Spleen (tissue), 7 donors: ENCODE measurements around the gene SPTBN5.

Source experiments
- POLR2A ChIP-seq, 3 donors: fragments of 450-650 bp; IDR thresholded peaks; one replicate each; pipeline ENCODE4 v1.5.1; 2017; ENCODE audit warnings: antibody characterized with exemption in 3 of 3, mild to moderate bottlenecking in 1 of 3
- POLR2AphosphoS5 ChIP-seq, 3 donors: sonication (generic); formaldehyde crosslinking; IDR thresholded peaks; one replicate each; pipeline ENCODE4 v1.5.1; 2017; ENCODE audit warnings: antibody characterized with exemption in 3 of 3
- TF ChIP-seq, protein P1 (sequence below), 11 experiments: fragments of 200-600 bp in 7 of 11; fragments of 450-650 bp in 4 of 11; sonication (generic) in 4 of 11; IDR thresholded peaks in 8 of 11; conservative IDR thresholded peaks in 3 of 11; 1 replicate in 7 of 11; 2 replicates in 4 of 11; pipeline versions ENCODE4 v1.4.0 to v1.8.0; 2016 to 2021; ENCODE audit warnings: antibody characterized with exemption in 11 of 11, inconsistent platforms in 4 of 11, mild to moderate bottlenecking in 1 of 11
- donor health status: DM: no; HTN: no; CAD: no; lungs with moderate emphysema.
- donor health status: DM: no; HTN: no; CAD: no.
- donor health status: DM: no; HTN: no; CAD: no.

DNA sequence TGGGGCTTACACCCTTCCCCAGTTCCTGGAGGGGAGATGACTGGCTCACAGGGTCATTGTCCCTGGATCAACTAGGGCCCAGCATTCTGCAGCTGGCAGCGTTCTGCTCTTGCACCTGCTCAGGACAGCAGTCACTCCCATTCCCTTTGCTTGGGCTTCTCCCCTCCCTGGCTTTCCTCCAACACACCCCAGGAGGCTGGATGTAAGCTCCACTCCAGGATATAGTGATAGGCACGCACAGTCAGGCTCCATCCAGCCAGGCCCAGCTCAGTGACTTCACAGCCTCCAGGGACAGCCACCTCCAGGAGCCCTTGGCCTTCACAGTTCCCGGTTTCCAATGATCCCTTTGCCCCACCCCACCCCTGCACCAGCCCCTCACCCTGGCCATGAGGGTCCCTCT, 1.9 kb downstream of the SPTBN5 start:
- TF ChIP-seq, protein P1, sequence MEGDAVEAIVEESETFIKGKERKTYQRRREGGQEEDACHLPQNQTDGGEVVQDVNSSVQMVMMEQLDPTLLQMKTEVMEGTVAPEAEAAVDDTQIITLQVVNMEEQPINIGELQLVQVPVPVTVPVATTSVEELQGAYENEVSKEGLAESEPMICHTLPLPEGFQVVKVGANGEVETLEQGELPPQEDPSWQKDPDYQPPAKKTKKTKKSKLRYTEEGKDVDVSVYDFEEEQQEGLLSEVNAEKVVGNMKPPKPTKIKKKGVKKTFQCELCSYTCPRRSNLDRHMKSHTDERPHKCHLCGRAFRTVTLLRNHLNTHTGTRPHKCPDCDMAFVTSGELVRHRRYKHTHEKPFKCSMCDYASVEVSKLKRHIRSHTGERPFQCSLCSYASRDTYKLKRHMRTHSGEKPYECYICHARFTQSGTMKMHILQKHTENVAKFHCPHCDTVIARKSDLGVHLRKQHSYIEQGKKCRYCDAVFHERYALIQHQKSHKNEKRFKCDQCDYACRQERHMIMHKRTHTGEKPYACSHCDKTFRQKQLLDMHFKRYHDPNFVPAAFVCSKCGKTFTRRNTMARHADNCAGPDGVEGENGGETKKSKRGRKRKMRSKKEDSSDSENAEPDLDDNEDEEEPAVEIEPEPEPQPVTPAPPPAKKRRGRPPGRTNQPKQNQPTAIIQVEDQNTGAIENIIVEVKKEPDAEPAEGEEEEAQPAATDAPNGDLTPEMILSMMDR (IDR thresholded peaks at IDR 0.05 in 8 of 11, conservative IDR thresholded peaks at IDR 0.05 in 3 of 11), result no peak
- no peak for TF ChIP-seq POLR2AphosphoS5 (IDR thresholded peaks at IDR 0.05)
- no peak for TF ChIP-seq POLR2A (IDR thresholded peaks at IDR 0.05)
